ENCODE data around the gene RNF133.

RNF133 gene, protein sequence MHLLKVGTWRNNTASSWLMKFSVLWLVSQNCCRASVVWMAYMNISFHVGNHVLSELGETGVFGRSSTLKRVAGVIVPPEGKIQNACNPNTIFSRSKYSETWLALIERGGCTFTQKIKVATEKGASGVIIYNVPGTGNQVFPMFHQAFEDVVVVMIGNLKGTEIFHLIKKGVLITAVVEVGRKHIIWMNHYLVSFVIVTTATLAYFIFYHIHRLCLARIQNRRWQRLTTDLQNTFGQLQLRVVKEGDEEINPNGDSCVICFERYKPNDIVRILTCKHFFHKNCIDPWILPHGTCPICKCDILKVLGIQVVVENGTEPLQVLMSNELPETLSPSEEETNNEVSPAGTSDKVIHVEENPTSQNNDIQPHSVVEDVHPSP

DNA sequence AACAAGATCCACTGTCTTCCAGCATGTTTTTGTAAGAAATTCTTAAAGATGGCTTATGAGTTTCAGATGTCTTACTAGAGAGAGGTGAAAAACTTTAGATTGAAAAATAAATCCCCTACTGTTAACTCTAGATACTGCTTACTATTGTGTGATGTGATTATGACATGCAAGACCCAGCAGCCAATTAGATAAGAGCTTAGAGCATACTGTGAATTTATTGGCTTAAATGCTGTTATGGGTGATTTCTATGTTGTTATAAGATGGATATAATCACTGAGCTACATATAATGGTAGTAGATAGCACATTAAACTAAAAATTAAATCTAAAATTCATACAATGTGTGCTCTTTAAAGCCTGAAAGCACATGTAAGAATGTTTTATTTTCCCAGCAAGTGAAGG is at the start of gene RNF133:
RNF133 (minus strand) TSS at position 101 of the 400 bp plus-strand sequence. CDS start 199 bp downstream, outside the sequence.
- no peak for DNase-seq (ENCODE audit: low spot score)

DNA sequence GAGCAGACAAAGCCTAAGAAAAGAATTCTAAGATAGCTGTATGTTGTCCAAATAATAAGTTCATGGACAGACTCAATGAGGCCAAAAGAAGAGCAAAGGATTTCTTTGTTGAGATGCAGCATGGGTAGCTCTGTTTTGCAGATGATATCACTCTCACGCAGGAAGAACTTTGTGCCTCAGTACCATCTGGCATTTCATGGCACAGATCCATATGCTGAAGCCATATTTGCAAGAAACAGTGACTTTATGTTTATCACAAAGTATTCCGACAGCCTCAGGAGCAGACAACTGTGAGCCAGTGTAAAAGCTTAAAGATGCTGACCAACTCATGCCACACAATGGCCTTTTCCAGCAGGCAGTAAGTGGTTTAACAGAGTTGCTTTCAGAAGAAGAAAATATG is 49.3 kb upstream of the RNF133 start:
- DNase-seq (ENCODE audit: low spot score): no peak

DNA sequence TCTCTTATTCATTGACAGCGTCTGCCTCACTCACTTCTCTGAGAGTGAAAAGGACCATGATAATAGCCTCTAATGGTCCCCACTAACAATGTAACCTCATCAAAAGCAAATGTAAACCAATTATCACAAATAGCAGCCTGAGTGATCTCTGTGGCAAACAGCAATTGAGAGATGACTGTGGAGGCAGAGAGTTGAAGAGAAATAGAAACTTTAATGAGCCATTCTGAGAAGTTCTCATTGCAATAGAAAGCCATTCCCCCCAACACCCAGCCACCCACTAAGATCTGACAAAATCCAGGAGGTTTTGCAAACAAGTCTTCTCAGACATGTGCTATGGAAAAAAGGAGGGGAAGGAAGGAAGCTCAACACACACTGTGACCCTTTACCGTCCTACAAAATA is 48.0 kb upstream of the RNF133 start:
- no peak for DNase-seq (ENCODE audit: low spot score)

DNA sequence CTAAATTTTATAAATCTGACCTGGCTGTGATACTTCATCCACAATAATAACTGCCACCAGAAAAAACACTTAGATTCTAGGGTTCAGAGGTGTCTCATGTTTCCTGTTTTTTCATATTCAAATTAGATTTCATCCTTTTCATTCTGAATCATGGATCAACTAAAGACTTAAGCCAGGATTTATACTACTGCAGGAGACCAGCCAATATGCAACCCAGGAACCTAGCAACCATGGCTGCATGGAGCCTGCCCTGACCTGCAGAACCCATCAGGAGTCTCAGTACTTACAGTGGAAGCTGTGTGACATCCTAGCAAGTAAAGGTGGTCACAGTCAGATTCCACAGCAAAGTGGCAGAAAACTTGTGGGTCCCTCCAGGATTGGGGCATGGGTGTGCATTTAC is 44.3 kb upstream of the RNF133 start:
- DNase-seq (ENCODE audit: low spot score): no peak

DNA sequence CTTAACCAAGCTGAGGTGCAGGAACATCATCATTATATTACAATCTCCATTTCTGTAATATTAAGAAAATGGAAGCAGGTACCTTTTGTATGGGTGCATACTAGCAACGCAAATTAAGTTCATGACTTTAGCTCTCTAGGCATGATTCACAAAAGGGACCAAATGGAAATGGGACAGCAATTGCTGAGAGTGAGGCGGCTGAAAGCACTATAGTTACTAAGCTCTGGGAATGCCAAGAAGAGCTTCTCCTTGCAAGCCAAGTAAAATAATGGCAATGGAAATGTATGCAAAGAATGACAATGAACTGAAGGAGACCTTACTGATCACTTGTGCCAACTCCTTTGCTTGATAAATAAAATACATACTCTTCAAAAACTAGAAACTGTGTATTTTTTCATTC is 40.0 kb upstream of the RNF133 start:
- no peak for DNase-seq (ENCODE audit: low spot score)

DNA sequence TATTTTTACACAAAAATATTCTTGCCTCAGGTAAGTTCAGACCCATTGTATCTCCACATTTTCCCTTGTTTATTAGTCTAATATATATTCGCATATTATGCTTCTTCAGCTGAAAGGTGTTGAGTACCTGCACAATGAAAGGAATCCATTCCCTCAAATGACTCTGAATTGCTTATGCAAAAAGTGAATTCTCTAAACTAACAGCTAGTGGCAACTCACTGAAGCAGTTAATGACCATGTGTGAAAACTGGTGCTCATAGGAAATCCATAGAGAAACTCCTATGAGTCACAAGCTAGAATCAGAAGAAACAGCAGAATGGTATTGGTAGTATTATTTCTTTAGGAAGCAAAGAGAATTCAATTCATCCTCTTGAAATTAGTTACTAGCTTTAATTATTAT is 37.3 kb upstream of the RNF133 start:
- no peak for DNase-seq (ENCODE audit: low spot score)

DNA sequence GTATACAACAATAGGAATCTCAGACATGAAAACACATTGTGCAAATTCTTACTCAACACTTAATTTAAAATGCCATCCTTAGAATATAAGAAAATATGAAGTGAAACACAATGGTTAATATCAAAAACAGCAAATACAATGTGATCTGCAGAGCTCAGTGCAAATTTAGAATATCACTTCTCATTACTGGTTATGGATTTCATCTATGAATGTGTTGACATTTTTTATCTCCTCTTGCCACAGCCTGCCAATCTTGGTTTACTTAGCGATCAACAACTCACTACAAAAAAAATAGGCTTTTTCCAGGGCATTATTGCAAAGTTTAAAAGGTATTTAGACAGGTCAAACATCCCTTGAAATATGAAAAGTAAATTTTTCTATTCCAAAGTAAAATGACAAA is 28.8 kb upstream of the RNF133 start:
- no peak for DNase-seq (ENCODE audit: low spot score)

DNA sequence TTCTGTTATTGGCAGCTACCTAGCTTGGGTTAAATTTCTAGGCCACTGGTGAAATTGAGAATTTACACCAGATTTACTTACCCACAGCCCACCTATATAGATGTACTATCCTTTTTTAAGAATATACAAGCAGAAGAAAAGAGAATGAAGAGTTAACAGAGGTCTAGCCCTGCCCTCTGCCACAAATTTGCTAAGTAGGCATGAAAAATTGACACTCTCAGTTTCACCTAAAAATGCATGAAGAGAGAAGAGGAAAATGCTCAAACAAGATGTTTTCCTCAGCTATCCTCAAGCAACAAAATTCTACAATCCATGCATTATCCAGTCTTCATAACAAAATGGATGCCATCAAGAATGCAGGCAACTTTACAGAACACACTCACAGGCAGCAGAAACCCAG is 28.4 kb upstream of the RNF133 start:
- no peak for DNase-seq (ENCODE audit: low spot score)

DNA sequence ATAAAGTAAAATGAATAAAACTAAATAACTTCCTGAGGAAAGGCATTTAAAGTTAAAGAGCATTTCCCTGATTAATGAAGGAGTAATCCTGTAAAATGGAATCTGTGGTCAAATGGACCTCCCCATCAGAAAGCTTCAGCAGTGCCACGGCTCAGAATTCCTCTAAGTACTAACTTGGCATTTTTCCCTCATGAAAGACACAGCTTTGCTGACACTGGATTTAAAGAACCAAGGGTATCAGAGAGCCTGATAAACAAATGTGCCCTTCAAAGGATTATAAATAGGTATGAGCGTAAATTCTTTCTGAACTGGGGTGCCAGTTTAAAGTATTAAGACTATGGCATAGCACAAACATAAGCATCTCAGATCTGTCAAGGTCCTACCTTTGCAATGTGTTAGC is 28.0 kb upstream of the RNF133 start:
- no peak for DNase-seq (ENCODE audit: low spot score)

DNA sequence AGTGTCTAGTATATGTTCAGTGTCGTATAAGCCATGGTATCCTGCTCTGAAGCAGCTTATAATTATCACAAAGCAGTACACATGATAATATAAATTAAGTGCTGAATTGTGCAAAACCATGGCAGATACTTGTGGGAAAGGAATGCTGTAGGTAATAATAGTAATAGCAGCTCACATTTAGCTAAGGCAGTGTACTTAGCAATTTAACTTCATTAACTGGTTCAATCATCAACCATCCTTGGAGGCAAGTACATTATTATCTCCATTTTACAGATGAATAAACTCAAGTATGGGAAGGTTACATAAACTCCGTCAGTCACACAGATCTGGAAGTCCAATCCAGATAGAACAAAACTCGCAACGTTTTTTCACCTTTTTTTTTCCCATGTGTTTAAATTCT is 25.4 kb upstream of the RNF133 start:
- no peak for DNase-seq (ENCODE audit: low spot score)

DNA sequence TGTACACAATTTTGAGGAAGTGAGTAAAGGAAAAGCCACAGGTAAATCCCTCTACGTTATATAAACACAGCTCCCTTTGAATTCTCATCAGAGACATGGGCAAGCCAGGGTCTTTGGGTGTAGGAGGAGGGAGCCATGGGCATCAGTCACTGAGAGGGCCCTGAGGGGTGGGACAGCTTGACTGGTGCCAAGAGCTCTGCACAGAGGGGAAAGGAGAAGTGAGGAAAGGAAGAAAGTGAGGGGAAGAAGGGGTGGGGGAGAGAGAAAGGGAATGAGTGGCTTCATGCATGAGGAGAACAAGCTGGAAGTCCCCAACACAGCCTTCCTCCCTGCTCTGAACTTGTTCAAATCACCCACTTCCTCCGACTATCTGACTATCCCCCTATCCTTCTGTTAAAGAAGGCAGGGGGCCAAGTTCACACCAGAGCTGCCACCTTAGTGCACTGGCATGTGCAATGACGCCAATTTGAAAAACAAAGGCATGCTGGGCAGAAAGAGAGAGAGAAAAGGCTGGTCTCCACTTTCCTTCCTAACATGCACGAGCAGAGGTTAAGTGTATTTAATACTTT is 20.2 kb upstream of the RNF133 start:
- no peak for DNase-seq (ENCODE audit: low spot score)

DNA sequence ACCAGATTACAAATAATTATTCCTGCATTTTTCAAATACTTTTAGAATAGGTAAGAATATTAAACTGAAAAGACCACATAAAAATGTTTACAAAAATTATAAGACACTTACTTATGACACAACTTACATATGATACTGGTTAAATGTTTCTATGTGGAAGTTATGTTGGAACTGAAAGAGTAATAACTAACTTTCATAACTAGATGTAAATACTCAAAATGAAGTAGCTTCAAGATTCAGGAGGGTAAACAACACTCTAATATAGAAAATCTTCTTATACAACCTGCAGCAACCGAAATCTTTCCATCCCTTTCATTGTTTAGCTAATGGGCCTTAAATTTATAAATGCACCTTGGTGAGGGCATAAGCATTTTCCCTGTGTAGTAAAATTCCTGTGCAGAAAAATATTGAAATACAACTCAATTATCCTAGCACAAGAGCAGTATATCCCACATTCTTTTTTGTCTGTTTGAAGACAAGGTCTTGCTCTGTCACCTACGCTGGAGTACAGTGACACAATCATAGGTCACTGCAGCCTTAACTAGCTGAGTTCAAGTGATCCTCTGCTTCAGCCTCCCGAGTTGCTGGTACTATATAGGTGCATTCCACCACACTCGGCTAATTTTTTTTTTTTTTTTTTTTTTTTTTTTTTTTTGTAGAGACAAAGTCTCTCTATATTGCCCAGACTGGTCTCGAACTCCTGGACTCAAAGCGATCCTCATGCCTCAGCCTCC is 18.6 kb upstream of the RNF133 start:
- DNase-seq (ENCODE audit: low spot score): no peak

DNA sequence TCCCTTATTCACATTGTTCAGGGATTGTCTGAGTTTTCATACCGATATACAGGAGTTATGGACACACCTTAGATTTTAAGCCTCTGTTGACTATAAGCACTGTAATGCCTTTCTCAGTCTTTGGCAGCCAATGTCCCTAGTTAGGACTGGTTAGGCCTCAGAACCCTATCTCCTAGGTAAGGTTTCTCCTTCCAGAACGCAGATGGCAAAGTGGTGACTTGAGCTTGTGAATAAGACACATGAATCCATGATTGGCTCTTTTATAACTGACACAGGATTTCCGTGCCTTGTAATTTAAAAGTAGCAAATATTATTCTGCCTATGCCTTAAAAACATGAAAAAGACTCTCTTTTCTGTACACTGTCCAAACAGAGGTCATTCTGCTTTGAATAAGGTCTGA is 16.3 kb upstream of the RNF133 start:
- no peak for DNase-seq (ENCODE audit: low spot score)

DNA sequence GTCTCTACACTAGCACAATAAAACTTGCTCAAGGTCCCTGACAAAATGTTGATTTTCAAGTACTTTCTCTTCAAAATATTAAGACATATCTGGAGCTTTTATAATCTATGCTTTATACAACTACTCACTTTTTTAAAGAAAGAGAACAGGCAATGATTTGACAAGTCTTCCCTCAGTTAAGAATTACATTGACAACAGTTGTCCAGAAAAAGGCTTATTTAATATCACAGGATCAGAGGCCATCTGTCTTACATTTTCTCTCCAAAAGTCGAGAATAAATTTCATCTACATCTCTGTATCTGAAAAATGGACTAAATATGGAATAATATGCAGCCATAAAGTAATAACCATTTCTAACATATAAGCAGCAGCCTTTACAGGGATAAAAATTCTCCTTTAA is 12.0 kb upstream of the RNF133 start:
- DNase-seq (ENCODE audit: low spot score): no peak

DNA sequence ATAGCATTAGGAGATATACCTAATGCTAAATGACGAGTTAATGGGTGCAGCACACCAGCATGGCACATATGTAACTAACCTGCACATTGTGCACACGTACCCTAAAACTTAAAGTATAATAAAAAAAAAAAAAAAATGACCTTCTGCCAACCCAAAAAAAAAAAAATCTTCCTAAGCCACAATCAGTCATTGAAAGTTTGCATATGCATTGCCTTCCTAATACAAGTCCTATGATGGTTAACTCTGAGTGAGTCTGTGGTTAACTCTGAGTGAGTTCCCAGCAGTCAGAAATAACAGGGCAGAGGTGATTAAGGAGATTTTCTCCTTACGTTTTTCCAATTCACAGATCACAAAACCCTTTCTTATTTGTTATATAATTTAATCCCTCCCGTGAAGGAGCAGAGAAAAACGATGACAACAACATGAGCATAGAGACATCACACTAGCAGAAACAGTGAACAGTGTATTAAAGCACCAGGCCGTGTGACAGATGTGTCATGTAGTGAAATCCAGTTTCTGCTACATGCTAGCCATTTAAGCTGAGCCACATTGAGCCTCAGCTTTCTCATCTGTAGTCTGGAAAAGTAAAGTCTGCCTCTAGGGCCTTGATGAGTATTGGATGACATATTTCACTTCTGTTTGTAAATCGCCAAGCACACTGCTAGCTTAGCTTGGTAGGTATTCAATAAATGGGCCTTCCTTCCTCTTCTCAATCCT is 11.2 kb upstream of the RNF133 start:
- DNase-seq (ENCODE audit: low spot score): no peak

DNA sequence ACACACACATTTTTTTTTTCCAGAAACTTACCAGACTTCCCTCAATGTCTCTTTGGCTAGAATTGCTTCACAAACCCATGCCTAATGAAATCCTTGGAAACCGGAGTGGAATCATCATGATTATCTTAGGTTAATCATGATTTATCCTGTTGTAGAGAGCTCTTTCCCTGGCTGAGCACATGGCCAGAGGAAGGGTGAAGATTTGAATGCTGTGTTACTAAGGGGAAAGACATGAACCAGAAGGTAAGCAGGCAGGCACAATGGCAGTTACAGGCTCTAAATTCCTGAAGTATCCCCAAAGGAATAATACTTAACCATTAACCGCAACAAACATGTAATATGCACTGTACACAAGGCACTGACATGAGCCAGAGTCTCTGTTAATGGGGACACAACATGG is 7.9 kb upstream of the RNF133 start:
- DNase-seq (ENCODE audit: low spot score): no peak

DNA sequence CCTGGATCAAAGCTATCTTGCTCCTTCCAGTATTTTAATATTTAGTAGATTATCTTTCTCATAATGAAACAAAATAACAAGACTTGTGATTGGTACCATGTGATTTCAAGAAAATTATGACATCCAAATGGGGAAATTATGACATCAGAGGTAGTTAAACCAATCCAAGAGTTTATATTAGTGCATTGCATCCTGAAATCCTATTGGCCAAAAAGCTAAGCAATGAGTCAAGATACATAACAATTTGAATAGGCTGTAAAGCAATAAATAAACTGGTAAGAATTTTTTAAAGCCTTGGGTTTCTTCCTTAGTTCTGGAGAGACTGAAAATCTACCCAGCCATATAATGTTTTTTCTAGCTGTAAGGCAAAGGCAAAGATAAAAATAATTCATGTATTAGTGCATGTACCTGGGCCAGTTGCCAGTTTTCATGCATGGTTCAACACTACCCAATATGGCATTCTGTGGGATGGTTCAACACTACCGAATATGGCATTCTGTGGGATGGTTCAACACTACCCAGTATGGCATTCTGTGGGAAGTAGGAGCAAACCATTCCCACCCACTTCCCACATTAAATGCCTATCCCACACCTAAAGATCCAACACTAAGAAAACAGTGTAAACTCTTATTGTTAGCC is 4.1 kb upstream of the RNF133 start, which contains the start of gene RNF148:
RNF148 (minus strand) TSS at position 51 of the 639 bp plus-strand sequence. CDS start 172 bp downstream, outside the sequence.
- DNase-seq (ENCODE audit: low spot score): no peak

DNA sequence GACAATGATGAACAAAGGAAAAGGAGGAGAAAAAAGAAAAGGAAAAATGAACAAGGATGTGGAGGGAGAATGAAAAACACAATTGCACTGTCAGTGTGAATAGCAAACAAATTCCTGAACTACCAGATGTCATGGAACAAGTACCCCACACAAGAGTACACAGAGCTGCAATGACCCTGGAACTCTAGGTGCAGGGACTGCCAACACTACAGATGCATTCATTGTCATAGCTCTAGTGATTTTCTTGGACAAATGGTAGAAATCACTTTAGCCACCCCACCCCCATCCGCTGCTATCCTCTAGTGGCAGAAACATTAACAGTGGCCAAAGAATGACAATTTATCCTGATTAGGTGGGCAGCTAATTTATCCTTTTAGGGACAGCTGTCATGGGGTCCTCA is 3.1 kb downstream of the RNF133 start:
- no peak for DNase-seq (ENCODE audit: low spot score)

DNA sequence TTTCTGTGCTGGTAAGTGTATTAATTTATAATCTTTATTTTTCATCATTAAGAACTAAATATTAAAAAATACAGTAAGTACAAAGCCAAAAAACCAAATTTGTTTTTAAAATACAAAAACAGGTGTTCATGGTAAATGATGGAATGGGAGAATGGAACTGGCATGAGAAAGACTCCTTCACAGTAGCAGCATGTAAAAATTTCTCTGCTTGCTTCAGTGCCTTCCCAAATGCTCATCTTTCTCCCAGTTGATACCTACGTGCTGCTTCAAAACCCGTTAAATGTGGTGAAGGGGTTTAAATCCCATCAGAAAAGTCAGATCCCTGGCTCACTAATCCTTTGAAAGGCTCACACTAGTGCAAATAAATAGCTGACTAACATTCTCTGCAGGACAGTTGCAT is 4.2 kb downstream of the RNF133 start:
- DNase-seq (ENCODE audit: low spot score): no peak

DNA sequence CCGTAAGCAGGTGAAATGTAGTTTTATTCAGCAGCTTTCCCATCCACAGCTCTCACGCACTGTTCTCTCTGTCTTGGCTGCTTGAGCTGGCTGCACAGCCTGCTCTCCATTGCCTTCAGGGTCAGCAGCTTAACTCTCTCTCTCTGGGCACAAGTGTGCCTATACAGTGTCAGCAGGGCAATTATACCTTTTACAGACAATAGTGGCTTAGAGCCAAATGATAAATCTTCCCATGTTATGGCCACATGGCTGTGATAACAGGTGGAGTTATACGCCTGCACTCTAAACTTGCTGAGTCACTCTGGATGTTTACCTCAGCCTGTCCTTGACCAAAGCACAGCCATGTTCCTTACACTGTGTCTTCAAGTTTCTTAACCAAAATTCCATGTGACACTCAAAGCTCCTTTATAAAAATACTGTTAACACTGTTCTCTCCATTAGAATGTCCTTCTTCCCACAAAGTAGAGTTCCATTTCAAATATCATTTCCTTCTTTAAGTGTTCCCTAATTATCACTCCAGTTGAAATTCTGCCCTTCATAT is 6.1 kb downstream of the RNF133 start:
- no peak for DNase-seq (ENCODE audit: low spot score)

DNA sequence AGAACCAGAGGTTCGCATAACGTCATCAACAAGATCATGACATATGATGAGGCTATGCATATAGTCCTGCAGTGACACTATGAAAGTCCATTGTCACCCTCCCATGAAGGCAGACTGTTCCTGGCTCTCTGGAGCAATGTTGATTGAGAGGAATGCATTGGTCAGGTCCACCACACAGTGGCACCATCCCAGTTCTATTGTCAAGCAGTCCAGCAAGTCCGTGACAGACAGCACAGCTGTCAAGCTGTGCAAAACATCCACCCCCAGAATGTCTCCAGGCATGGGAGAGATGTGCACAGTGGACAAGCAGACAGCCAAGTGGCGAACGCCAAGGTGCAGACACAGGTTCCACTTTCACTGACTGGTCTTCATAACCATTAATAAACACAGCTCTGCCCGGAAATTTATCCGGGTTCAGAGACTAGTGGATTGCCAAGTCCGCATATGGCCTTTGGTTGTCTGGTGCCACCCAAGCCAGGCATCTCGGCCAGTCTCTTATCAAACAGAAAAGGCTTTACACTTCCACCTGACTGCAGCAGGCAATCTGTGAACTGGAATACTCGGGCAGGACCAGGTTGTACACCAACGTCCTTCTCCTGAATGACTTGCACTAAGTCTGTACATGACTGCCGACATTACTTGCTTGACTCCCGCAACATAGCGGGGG is 7.2 kb downstream of the RNF133 start:
- no peak for DNase-seq (ENCODE audit: low spot score)

All from LoVo (cell line).